GM23338 (cell line): ENCODE data around the gene SARM1. TPM values are rescaled to one million over a fixed set of nuclear protein-coding genes. Genes with fewer than 3 reads are reported as not detected.

Experiments used
- ATAC-seq: fragments of 200-7000 bp; cut with Tn5 transposase; 3 replicates; pipeline ENCODE4 v1.9.1; 2020
- DNase-seq: peaks from one replicate; pipeline ENCODE4 v3.0.0-alpha.2; 2015; ENCODE audit warnings: low spot score
- H2AFZ ChIP-seq: fragments of 200-600 bp; sonication (generic); 2 replicates; pipeline ENCODE4 v1.8.0; 2016; ENCODE audit warnings: antibody characterized with exemption, mild to moderate bottlenecking, moderate library complexity
- H3F3A ChIP-seq: fragments of 200-600 bp; sonication (generic); replicated peaks from 2 replicates; pipeline ENCODE4 v1.8.0; 2017; ENCODE audit warnings: antibody characterized with exemption, mixed run types, low read depth
- H3K27ac ChIP-seq: fragments of 200-600 bp; sonication (generic); 2 replicates; pipeline ENCODE4 v1.6.1; 2016; ENCODE audit warnings: low read depth
- H3K27me3 ChIP-seq: fragments of 200-600 bp; sonication (generic); 2 replicates; pipeline ENCODE4 v1.8.0; 2016; ENCODE audit warnings: mild to moderate bottlenecking, mixed run types, moderate library complexity; ENCODE audit not compliant: insufficient read depth
- H3K36me3 ChIP-seq: fragments of 200-600 bp; sonication (generic); 2 replicates; pipeline ENCODE4 v1.8.0; 2016; ENCODE audit warnings: mild to moderate bottlenecking; ENCODE audit not compliant: insufficient read depth
- H3K4me1 ChIP-seq: fragments of 200-600 bp; sonication (generic); 2 replicates; pipeline ENCODE4 v1.8.0; 2016; ENCODE audit warnings: mild to moderate bottlenecking, moderate library complexity; ENCODE audit not compliant: insufficient read depth
- H3K4me2 ChIP-seq: fragments of 200-600 bp; sonication (generic); 2 replicates; pipeline ENCODE4 v1.7.1; 2017; ENCODE audit warnings: mixed run types
- H3K4me3 ChIP-seq: fragments of 200-600 bp; sonication (generic); 2 replicates; pipeline ENCODE4 v1.6.1; 2016; ENCODE audit warnings: mixed run types
- H3K79me2 ChIP-seq: fragments of 200-600 bp; sonication (generic); replicated peaks from 2 replicates; pipeline ENCODE4 v1.8.0; 2017; ENCODE audit warnings: mild to moderate bottlenecking; ENCODE audit not compliant: insufficient read depth
- H3K9me2 ChIP-seq: fragments of 200-600 bp; sonication (generic); 2 replicates; pipeline ENCODE4 v1.8.0; 2017; ENCODE audit not compliant: insufficient read depth
- H4K20me1 ChIP-seq: fragments of 200-600 bp; sonication (generic); replicated peaks from 2 replicates; pipeline ENCODE4 v1.8.0; 2017; ENCODE audit warnings: mild to moderate bottlenecking; ENCODE audit not compliant: insufficient read depth
- H3K27ac Mint-ChIP-seq: 2 replicates; pipeline ENCODE4 v1.8.0; 2020; ENCODE audit warnings: inconsistent platforms, mild to moderate bottlenecking, moderate library complexity, mixed read lengths
- H3K27me3 Mint-ChIP-seq: 3 replicates; pipeline ENCODE4 v1.8.0; 2022; ENCODE audit warnings: low read depth, mild to moderate bottlenecking, moderate library complexity, mixed read lengths, inconsistent platforms; ENCODE audit not compliant: insufficient read depth, poor library complexity
- H3K36me3 Mint-ChIP-seq: 3 replicates; pipeline ENCODE4 v1.8.0; 2021; ENCODE audit warnings: low read depth, mild to moderate bottlenecking, inconsistent platforms, moderate library complexity, mixed read lengths
- H3K4me1 Mint-ChIP-seq: 3 replicates; pipeline ENCODE4 v1.8.0; 2020; ENCODE audit warnings: mild to moderate bottlenecking, inconsistent platforms, mixed read lengths
- H3K4me3 Mint-ChIP-seq: 3 replicates; pipeline ENCODE4 v1.8.0; 2021; ENCODE audit warnings: moderate library complexity, mild to moderate bottlenecking, inconsistent platforms, mixed read lengths
- H3K9me3 Mint-ChIP-seq: 3 replicates; pipeline ENCODE4 v1.8.0; 2020; ENCODE audit warnings: moderate library complexity, mild to moderate bottlenecking, inconsistent platforms, mixed read lengths
- CREB1 ChIP-seq: fragments of 250-450 bp; sonication (Bioruptor Pico); IDR thresholded peaks from 2 replicates; pipeline ENCODE4 v1.5.0; 2020; ENCODE audit warnings: low read depth, mild to moderate bottlenecking, moderate library complexity
- EZH2 ChIP-seq: fragments of 200-600 bp; sonication (generic); IDR thresholded peaks from one replicate; pipeline ENCODE4 v1.8.0; 2017; ENCODE audit warnings: antibody characterized with exemption, mild to moderate bottlenecking, low read depth; ENCODE audit not compliant: unreplicated experiment
- JUNB ChIP-seq: IDR thresholded peaks from one replicate; pipeline ENCODE4 v1.6.1; 2016; ENCODE audit warnings: antibody characterized with exemption; ENCODE audit not compliant: unreplicated experiment
- NANOG ChIP-seq: IDR thresholded peaks from 2 replicates; pipeline ENCODE4 v1.6.1; 2016; ENCODE audit warnings: antibody characterized with exemption, borderline replicate concordance
- POLR2AphosphoS5 ChIP-seq: IDR thresholded peaks from 2 replicates; pipeline ENCODE4 v1.6.1; 2016; ENCODE audit warnings: antibody characterized with exemption, low read depth
- ZNF114 ChIP-seq: fragments of 250-450 bp; sonication (Bioruptor Pico); IDR thresholded peaks from 2 replicates; pipeline ENCODE4 v1.5.0; 2020; ENCODE audit warnings: mild to moderate bottlenecking, moderate library complexity
- ZNF331 ChIP-seq: fragments of 250-450 bp; sonication (Bioruptor Pico); IDR thresholded peaks from 2 replicates; pipeline ENCODE4 v1.5.0; 2020; ENCODE audit warnings: low read depth, mild to moderate bottlenecking, moderate library complexity
- polyA plus RNA-seq: library from polyadenylated mRNA; unstranded; fragments of >200 nt; fragmentation: Nextera tagmentation; extraction: Ambion mirVana; gene quantifications from 2 replicates; pipeline ENCODE4 v1.2.1, GENCODE V29; 2016
- total RNA-seq: library from RNA; depleted of rRNA; stranded (reverse); fragments of >200 nt; shearing (Covaris generic); gene quantifications from 2 replicates; pipeline ENCODE4 v1.2.3, GENCODE V29; 2014
- TF ChIP-seq, protein P1 (sequence below): IDR thresholded peaks from one replicate; pipeline ENCODE4 v1.6.1; 2018; ENCODE audit warnings: antibody characterized with exemption; ENCODE audit not compliant: unreplicated experiment
- TF ChIP-seq, protein P2 (sequence below), 2 experiments: fragments of 200-600 bp in 1 of 2; sonication (generic) in 1 of 2; conservative IDR thresholded peaks; 2 replicates each; pipeline versions ENCODE4 v1.5.1 to v1.6.1; 2016 to 2017; ENCODE audit warnings: antibody characterized with exemption in 2 of 2, low read depth in 2 of 2, mild to moderate bottlenecking in 2 of 2, moderate library complexity in 1 of 2
- TF ChIP-seq, protein P3 (sequence below): IDR thresholded peaks from 2 replicates; pipeline ENCODE4 v1.6.1; 2016; ENCODE audit warnings: antibody characterized with exemption

Gene SARM1
- total and polyA plus RNA-seq, 2 experiments from 2014 or later: 0.89 to 15.3 TPM

GRCh38 chr17:28345419-28346198 is 25.9 kb upstream of the SARM1 start:
- Histone ChIP-seq H3K36me3 (peaks cover 15% of the 10 kb centered on the region), H3K4me2 (no peak overlapping the region), H3K4me1 (no peaks in the 10 kb centered on the region; the same call in 1 of the 2 replicates), H3K79me2 (no peaks in the 10 kb centered on the region), H3K9me2 (no peaks in the 10 kb centered on the region), H3K27me3 (no peaks in the 10 kb centered on the region), H3K4me3 (no peak overlapping the region), H3F3A (no peaks in the 10 kb centered on the region), H4K20me1 (peaks cover 8% of the 10 kb centered on the region; the same call in 1 of the 2 replicates), H3K27ac (no peak overlapping the region), H2AFZ (no peak overlapping the region)
- Mint-ChIP-seq H3K4me3 (no peak overlapping the region), H3K4me1 (peaks cover 16% of the 10 kb centered on the region), H3K27ac (no peak overlapping the region), H3K36me3 (peaks cover 57% of the 10 kb centered on the region), H3K27me3 (peaks cover 9% of the 10 kb centered on the region), H3K9me3 (no peaks in the 10 kb centered on the region)
- no peak for TF ChIP-seq EZH2
- no peak for TF ChIP-seq CREB1 (CRISPR knock-in tag)
- TF ChIP-seq, protein P1, sequence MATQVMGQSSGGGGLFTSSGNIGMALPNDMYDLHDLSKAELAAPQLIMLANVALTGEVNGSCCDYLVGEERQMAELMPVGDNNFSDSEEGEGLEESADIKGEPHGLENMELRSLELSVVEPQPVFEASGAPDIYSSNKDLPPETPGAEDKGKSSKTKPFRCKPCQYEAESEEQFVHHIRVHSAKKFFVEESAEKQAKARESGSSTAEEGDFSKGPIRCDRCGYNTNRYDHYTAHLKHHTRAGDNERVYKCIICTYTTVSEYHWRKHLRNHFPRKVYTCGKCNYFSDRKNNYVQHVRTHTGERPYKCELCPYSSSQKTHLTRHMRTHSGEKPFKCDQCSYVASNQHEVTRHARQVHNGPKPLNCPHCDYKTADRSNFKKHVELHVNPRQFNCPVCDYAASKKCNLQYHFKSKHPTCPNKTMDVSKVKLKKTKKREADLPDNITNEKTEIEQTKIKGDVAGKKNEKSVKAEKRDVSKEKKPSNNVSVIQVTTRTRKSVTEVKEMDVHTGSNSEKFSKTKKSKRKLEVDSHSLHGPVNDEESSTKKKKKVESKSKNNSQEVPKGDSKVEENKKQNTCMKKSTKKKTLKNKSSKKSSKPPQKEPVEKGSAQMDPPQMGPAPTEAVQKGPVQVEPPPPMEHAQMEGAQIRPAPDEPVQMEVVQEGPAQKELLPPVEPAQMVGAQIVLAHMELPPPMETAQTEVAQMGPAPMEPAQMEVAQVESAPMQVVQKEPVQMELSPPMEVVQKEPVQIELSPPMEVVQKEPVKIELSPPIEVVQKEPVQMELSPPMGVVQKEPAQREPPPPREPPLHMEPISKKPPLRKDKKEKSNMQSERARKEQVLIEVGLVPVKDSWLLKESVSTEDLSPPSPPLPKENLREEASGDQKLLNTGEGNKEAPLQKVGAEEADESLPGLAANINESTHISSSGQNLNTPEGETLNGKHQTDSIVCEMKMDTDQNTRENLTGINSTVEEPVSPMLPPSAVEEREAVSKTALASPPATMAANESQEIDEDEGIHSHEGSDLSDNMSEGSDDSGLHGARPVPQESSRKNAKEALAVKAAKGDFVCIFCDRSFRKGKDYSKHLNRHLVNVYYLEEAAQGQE: no peak
- no peak for TF ChIP-seq ZNF331 (CRISPR knock-in tag)
- no peak for TF ChIP-seq POLR2AphosphoS5
- no peak for TF ChIP-seq NANOG
- no peak for TF ChIP-seq JUNB
- DNase-seq: no peak
- ATAC-seq: no peak

GRCh38 chr17:28346199-28346580 is 25.3 kb upstream of the SARM1 start:
- H3K4me2 ChIP-seq: no peak overlapping the region
- H3K36me3 Mint-ChIP-seq: peaks cover 63% of the 10 kb centered on the region
- TF ChIP-seq JUNB: no peak
- TF ChIP-seq, protein P2, sequence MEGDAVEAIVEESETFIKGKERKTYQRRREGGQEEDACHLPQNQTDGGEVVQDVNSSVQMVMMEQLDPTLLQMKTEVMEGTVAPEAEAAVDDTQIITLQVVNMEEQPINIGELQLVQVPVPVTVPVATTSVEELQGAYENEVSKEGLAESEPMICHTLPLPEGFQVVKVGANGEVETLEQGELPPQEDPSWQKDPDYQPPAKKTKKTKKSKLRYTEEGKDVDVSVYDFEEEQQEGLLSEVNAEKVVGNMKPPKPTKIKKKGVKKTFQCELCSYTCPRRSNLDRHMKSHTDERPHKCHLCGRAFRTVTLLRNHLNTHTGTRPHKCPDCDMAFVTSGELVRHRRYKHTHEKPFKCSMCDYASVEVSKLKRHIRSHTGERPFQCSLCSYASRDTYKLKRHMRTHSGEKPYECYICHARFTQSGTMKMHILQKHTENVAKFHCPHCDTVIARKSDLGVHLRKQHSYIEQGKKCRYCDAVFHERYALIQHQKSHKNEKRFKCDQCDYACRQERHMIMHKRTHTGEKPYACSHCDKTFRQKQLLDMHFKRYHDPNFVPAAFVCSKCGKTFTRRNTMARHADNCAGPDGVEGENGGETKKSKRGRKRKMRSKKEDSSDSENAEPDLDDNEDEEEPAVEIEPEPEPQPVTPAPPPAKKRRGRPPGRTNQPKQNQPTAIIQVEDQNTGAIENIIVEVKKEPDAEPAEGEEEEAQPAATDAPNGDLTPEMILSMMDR (conservative IDR thresholded peaks at IDR 0.05; ENCODE audit: low read depth in 2 of 2): no peak
- no peak for TF ChIP-seq CREB1 (CRISPR knock-in tag)
- no peak for TF ChIP-seq ZNF114 (CRISPR knock-in tag)
- TF ChIP-seq, protein P3, sequence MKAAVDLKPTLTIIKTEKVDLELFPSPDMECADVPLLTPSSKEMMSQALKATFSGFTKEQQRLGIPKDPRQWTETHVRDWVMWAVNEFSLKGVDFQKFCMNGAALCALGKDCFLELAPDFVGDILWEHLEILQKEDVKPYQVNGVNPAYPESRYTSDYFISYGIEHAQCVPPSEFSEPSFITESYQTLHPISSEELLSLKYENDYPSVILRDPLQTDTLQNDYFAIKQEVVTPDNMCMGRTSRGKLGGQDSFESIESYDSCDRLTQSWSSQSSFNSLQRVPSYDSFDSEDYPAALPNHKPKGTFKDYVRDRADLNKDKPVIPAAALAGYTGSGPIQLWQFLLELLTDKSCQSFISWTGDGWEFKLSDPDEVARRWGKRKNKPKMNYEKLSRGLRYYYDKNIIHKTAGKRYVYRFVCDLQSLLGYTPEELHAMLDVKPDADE: no peak
- TF ChIP-seq NANOG: no peak
- TF ChIP-seq, protein P1: no peak
- TF ChIP-seq ZNF331 (CRISPR knock-in tag): no peak
- TF ChIP-seq EZH2: no peak

More at GRCh38 chr17:28346199-28346580, 25.3 kb upstream of the SARM1 start:
- Mint-ChIP-seq H3K9me3 (no peaks in the 10 kb centered on the region), H3K4me1 (peaks cover 16% of the 10 kb centered on the region), H3K4me3 (no peak overlapping the region; the same call in 2 of the 3 replicates), H3K27me3 (peaks cover 9% of the 10 kb centered on the region), H3K27ac (no peak overlapping the region)
- Histone ChIP-seq H3K79me2 (no peaks in the 10 kb centered on the region), H3K36me3 (peaks cover 15% of the 10 kb centered on the region), H3F3A (no peaks in the 10 kb centered on the region), H3K27ac (no peak overlapping the region; the same call in 1 of the 2 replicates), H3K27me3 (no peaks in the 10 kb centered on the region), H3K4me3 (no peak overlapping the region), H4K20me1 (peaks cover 11% of the 10 kb centered on the region; the same call in 1 of the 2 replicates), H2AFZ (no peak overlapping the region), H3K4me1 (no peaks in the 10 kb centered on the region; the same call in 1 of the 2 replicates), H3K9me2 (no peaks in the 10 kb centered on the region)
- ATAC-seq (peak; percentile 63), DNase-seq (peak; percentile 35)
